ENCODE results near the gene DCPS. TPM values are rescaled to one million over a fixed set of nuclear protein-coding genes. Genes with fewer than 3 reads are reported as not detected.
"Not testable (repeated sequence)": the region's sequence is repeated elsewhere in the genome, so short reads cannot be mapped to it uniquely, and the experiment has no call there.

Gene DCPS
- total RNA-seq, 1 donor from 2014 or later = 18.6 TPM

GRCh38 chr11:126345283-126345682, 41.4 kb downstream of the DCPS start:
- Histone ChIP-seq H3K4me3 (no peak overlapping the region), H2AFZ (replicated peaks) (no peak overlapping the region), H3K9ac (no peak overlapping the region), H3F3A (ENCODE audit: low read depth) (peaks cover 1% of the 10 kb centered on the region), H3K27me3 (no peaks in the 10 kb centered on the region), H3K4me1 (peaks cover 9% of the 10 kb centered on the region), H3K4me2 (no peak overlapping the region), H3K79me2 (ENCODE audit: low read depth) (peaks cover 17% of the 10 kb centered on the region), H4K20me1 (ENCODE audit: low read depth) (peaks cover 38% of the 10 kb centered on the region), H3K9me3 (ENCODE audit: low read depth) (no peaks in the 10 kb centered on the region), H3K36me3 (no peaks in the 10 kb centered on the region), H3K27ac (no peak overlapping the region)
- Mint-ChIP-seq H3K4me3 (no peak overlapping the region), H3K9me3 (no peaks in the 10 kb centered on the region), H3K27me3 (ENCODE audit: insufficient read depth, low read depth) (peaks cover 7% of the 10 kb centered on the region), H3K4me1 (peaks cover 26% of the 10 kb centered on the region), H3K27ac (no peak overlapping the region), H3K36me3 (peaks cover 32% of the 10 kb centered on the region)
- no peak for DNase-seq (ENCODE audit: low spot score)
- TF ChIP-seq CTCF (IDR thresholded peaks at IDR 0.05) (no peak), EZH2 (IDR thresholded peaks at IDR 0.05) (no peak), EZH2phosphoT487 (IDR thresholded peaks at IDR 0.05) (no peak)

GRCh38 chr11:126345759-126346585, 42.1 kb downstream of the DCPS start:
- H3K4me1 Mint-ChIP-seq = peaks cover 20% of the 10 kb centered on the region
- Histone ChIP-seq H4K20me1 (ENCODE audit: low read depth) (peaks cover 31% of the 10 kb centered on the region), H3K4me3 (no peak overlapping the region), H3K4me2 (no peak overlapping the region), H3K9ac (no peak overlapping the region), H3K27me3 (no peaks in the 10 kb centered on the region), H3K79me2 (ENCODE audit: low read depth) (peaks cover 24% of the 10 kb centered on the region), H3K27ac (no peak overlapping the region), H2AFZ (replicated peaks) (no peak overlapping the region), H3K36me3 (no peaks in the 10 kb centered on the region), H3K4me1 (peaks cover 2% of the 10 kb centered on the region), H3F3A (ENCODE audit: low read depth) (no peaks in the 10 kb centered on the region), H3K9me3 (ENCODE audit: low read depth) (no peaks in the 10 kb centered on the region)
- no peak for DNase-seq (ENCODE audit: low spot score)
- peaks cover 7% of the 10 kb centered on the region for H3K27me3 Mint-ChIP-seq (ENCODE audit: insufficient read depth, low read depth)
- no peak for TF ChIP-seq EZH2 (IDR thresholded peaks at IDR 0.05)
- no peak for TF ChIP-seq CTCF (IDR thresholded peaks at IDR 0.05)
- TF ChIP-seq EZH2phosphoT487 (IDR thresholded peaks at IDR 0.05) = no peak
- no peak overlapping the region for H3K27ac Mint-ChIP-seq
- H3K36me3 Mint-ChIP-seq = peaks cover 35% of the 10 kb centered on the region
- no peak overlapping the region for H3K4me3 Mint-ChIP-seq
- H3K9me3 Mint-ChIP-seq = no peaks in the 10 kb centered on the region

- Histone ChIP-seq H3K9me3 (ENCODE audit: low read depth) (no peaks in the 10 kb centered on the region), H2AFZ (replicated peaks) (no peak overlapping the region), H3K27me3 (no peaks in the 10 kb centered on the region), H3K36me3 (no peaks in the 10 kb centered on the region), H3K4me2 (no peak overlapping the region), H3K79me2 (ENCODE audit: low read depth) (peaks cover 30% of the 10 kb centered on the region), H3K9ac (no peak overlapping the region), H3K27ac (no peak overlapping the region), H4K20me1 (ENCODE audit: low read depth) (peaks cover 31% of the 10 kb centered on the region), H3K4me1 (no peaks in the 10 kb centered on the region), H3F3A (ENCODE audit: low read depth) (no peaks in the 10 kb centered on the region), H3K4me3 (no peak overlapping the region)
- H3K4me1 Mint-ChIP-seq = peaks cover 18% of the 10 kb centered on the region
- H3K27ac Mint-ChIP-seq = no peak overlapping the region
- no peak for DNase-seq (ENCODE audit: low spot score)
- no peaks in the 10 kb centered on the region for H3K9me3 Mint-ChIP-seq
- H3K4me3 Mint-ChIP-seq = no peak overlapping the region
- peaks cover 33% of the 10 kb centered on the region for H3K36me3 Mint-ChIP-seq
- peaks cover 7% of the 10 kb centered on the region for H3K27me3 Mint-ChIP-seq (ENCODE audit: insufficient read depth, low read depth)
- TF ChIP-seq EZH2phosphoT487 (IDR thresholded peaks at IDR 0.05) = no peak
- TF ChIP-seq EZH2 (IDR thresholded peaks at IDR 0.05) = no peak
- no peak for TF ChIP-seq CTCF (IDR thresholded peaks at IDR 0.05)
Measured at GRCh38 chr11:126346586-126346940, 42.7 kb downstream of the DCPS start.

- H3K79me2 ChIP-seq (ENCODE audit: low read depth) = peaks cover 33% of the 10 kb centered on the region
- H3K4me2 ChIP-seq = not testable (repeated sequence)
Measured at GRCh38 chr11:126346946-126347345, 43.1 kb downstream of the DCPS start.

More at GRCh38 chr11:126346946-126347345, 43.1 kb downstream of the DCPS start:
- H3K27ac ChIP-seq; H3K4me3 Mint-ChIP-seq; DNase-seq (ENCODE audit: low spot score); H3K36me3 ChIP-seq; H3K27ac Mint-ChIP-seq; H3K9ac ChIP-seq; H3K9me3 Mint-ChIP-seq; H3K27me3 ChIP-seq; H2AFZ ChIP-seq (replicated peaks); H3K27me3 Mint-ChIP-seq (ENCODE audit: insufficient read depth, low read depth); H3K4me3 ChIP-seq; H3K4me1 ChIP-seq; H3K9me3 ChIP-seq (ENCODE audit: low read depth); H3F3A ChIP-seq (ENCODE audit: low read depth): not testable (repeated sequence)
- H3K4me1 Mint-ChIP-seq = peaks cover 18% of the 10 kb centered on the region
- H3K36me3 Mint-ChIP-seq = peaks cover 29% of the 10 kb centered on the region
- H4K20me1 ChIP-seq (ENCODE audit: low read depth) = peaks cover 31% of the 10 kb centered on the region
